ENCODE results near the gene PKHD1.
A peak's percentile ranks its signal among the peaks of the same experiment; 100 is the strongest.

Gene PKHD1

GRCh38 chr6:52042141-52042885, 45.1 kb downstream of the PKHD1 start:
- no peak for DNase-seq (ENCODE audit: low spot score)

- DNase-seq (ENCODE audit: low spot score) = no peak
Observed at GRCh38 chr6:52041134-52041533, 46.3 kb downstream of the PKHD1 start.

GRCh38 chr6:52027699-52028098, 59.7 kb downstream of the PKHD1 start:
- DNase-seq (ENCODE audit: low spot score) = no peak

GRCh38 chr6:52024451-52025068, 62.9 kb downstream of the PKHD1 start:
- no peak for DNase-seq (ENCODE audit: low spot score)

GRCh38 chr6:52022675-52023074, 64.7 kb downstream of the PKHD1 start:
- no peak for DNase-seq (ENCODE audit: low spot score)

- peak; percentile 6 for DNase-seq (ENCODE audit: low spot score)
Observed at GRCh38 chr6:52020945-52021570, 66.4 kb downstream of the PKHD1 start.

GRCh38 chr6:52019881-52020280, 67.5 kb downstream of the PKHD1 start:
- no peak for DNase-seq (ENCODE audit: low spot score)

GRCh38 chr6:52019092-52019491, 68.3 kb downstream of the PKHD1 start:
- no peak for DNase-seq (ENCODE audit: low spot score)

- DNase-seq (ENCODE audit: low spot score) = no peak
Observed at GRCh38 chr6:52016915-52017748, 70.3 kb downstream of the PKHD1 start.

- no peak for DNase-seq (ENCODE audit: low spot score)
Observed at GRCh38 chr6:52015953-52016352, 71.5 kb downstream of the PKHD1 start.

GRCh38 chr6:52014391-52014790, 73.0 kb downstream of the PKHD1 start:
- no peak for DNase-seq (ENCODE audit: low spot score)

- DNase-seq (ENCODE audit: low spot score) = no peak
Observed at GRCh38 chr6:52013035-52013434, 74.4 kb downstream of the PKHD1 start.

- no peak for DNase-seq (ENCODE audit: low spot score)
Observed at GRCh38 chr6:52012582-52012981, 74.8 kb downstream of the PKHD1 start.

GRCh38 chr6:52010806-52011205, 76.6 kb downstream of the PKHD1 start:
- DNase-seq (ENCODE audit: low spot score) = no peak

- DNase-seq (ENCODE audit: low spot score) = no peak
Observed at GRCh38 chr6:52010145-52010544, 77.3 kb downstream of the PKHD1 start.

GRCh38 chr6:52009466-52010140, 77.8 kb downstream of the PKHD1 start:
- no peak for DNase-seq (ENCODE audit: low spot score)

- DNase-seq (ENCODE audit: low spot score) = no peak
Observed at GRCh38 chr6:52000064-52000463, 87.3 kb downstream of the PKHD1 start.

- peak; percentile 43 for DNase-seq (ENCODE audit: low spot score)
Observed at GRCh38 chr6:51996296-51996947, 91.0 kb downstream of the PKHD1 start.

- DNase-seq (ENCODE audit: low spot score) = no peak
Observed at GRCh38 chr6:51995214-51995755, 92.1 kb downstream of the PKHD1 start.

- DNase-seq (ENCODE audit: low spot score) = no peak
Observed at GRCh38 chr6:51992876-51993275, 94.5 kb downstream of the PKHD1 start.

GRCh38 chr6:51989789-51990188, 97.6 kb downstream of the PKHD1 start:
- DNase-seq (ENCODE audit: low spot score) = no peak

All from germinal center (tissue), 1 donor.